Naive thymus-derived CD4-positive, alpha-beta T cell (primary cell): Measurements from ENCODE around the gene F11R. TPM values are rescaled to one million over a fixed set of nuclear protein-coding genes. Genes with fewer than 3 reads are reported as not detected.
"Not testable (repeated sequence)": the region's sequence is repeated elsewhere in the genome, so short reads cannot be mapped to it uniquely, and the experiment has no call there.

Source experiments
- ATAC-seq: fragments of 150-1000 bp; cut with Tn5 transposase; 2 replicates; pipeline ENCODE4 v1.10.0; 2021; ENCODE audit warnings: mild to moderate bottlenecking, moderate library complexity
- CTCF ChIA-PET: fragments of 350-600 bp; sonication (Branson Sonifier 250); formaldehyde crosslinking; loops from one replicate; lab custom pipeline; 2021; ENCODE audit warnings: antibody characterized with exemption; lab: Charles Lee
- POLR2A ChIA-PET: fragments of 350-600 bp; sonication (Branson Sonifier 250); formaldehyde crosslinking; loops from one replicate; lab custom pipeline; 2021; ENCODE audit warnings: antibody characterized with exemption, inconsistent platforms; lab: Charles Lee
- DNase-seq, 9 donors: peaks; one replicate each; pipeline versions ENCODE4 v3.0.0 to v3.0.0-alpha.2; 2020 to 2022; ENCODE audit warnings: mixed read lengths in 1 of 9
- H3K27ac ChIP-seq: one replicate; pipeline ENCODE4 v1.7.0; 2013; ENCODE audit warnings: mild to moderate bottlenecking, low read depth, low read length, moderate library complexity
- H3K27me3 ChIP-seq, 2 donors: one replicate each; pipeline ENCODE4 v1.7.0; 2013; ENCODE audit warnings: low read length in 2 of 2, mild to moderate bottlenecking in 2 of 2, moderate library complexity in 2 of 2; ENCODE audit not compliant: control insufficient read depth in 2 of 2, insufficient read depth in 2 of 2
- H3K36me3 ChIP-seq, 3 experiments: 1 replicate in 2 of 3; 2 replicates in 1 of 3; pipeline ENCODE4 v1.7.0; 2013; ENCODE audit warnings: low read length in 3 of 3, mild to moderate bottlenecking in 3 of 3, moderate library complexity in 1 of 3; ENCODE audit not compliant: insufficient read depth in 3 of 3, control insufficient read depth in 2 of 3
- H3K4me1 ChIP-seq, 2 donors: one replicate each; pipeline ENCODE4 v1.7.0; 2013; ENCODE audit warnings: low read length in 2 of 2, mild to moderate bottlenecking in 2 of 2, moderate library complexity in 1 of 2; ENCODE audit not compliant: control insufficient read depth in 2 of 2, insufficient read depth in 2 of 2
- H3K4me3 ChIP-seq: 2 replicates; pipeline ENCODE4 v1.7.0; 2013; ENCODE audit warnings: mild to moderate bottlenecking, low read length
- H3K9me3 ChIP-seq, 3 experiments: 1 replicate in 2 of 3; 2 replicates in 1 of 3; pipeline ENCODE4 v1.7.0; 2013; ENCODE audit warnings: low read length in 3 of 3; ENCODE audit not compliant: control insufficient read depth in 2 of 3
- H3K27ac Mint-ChIP-seq, 9 donors: one replicate each; pipeline ENCODE4 v1.8.0; 2020 to 2022; ENCODE audit warnings: mixed read lengths in 9 of 9, mild to moderate bottlenecking in 8 of 9, moderate library complexity in 5 of 9, inconsistent platforms in 2 of 9
- H3K27me3 Mint-ChIP-seq, 5 donors: one replicate each; pipeline ENCODE4 v1.8.0; 2021 to 2022; ENCODE audit warnings: mixed read lengths in 5 of 5, mild to moderate bottlenecking in 1 of 5
- H3K36me3 Mint-ChIP-seq, 5 donors: one replicate each; pipeline ENCODE4 v1.8.0; 2020 to 2022; ENCODE audit warnings: mixed read lengths in 5 of 5, mild to moderate bottlenecking in 3 of 5, inconsistent platforms in 1 of 5
- H3K4me1 Mint-ChIP-seq, 7 donors: one replicate each; pipeline ENCODE4 v1.8.0; 2020 to 2022; ENCODE audit warnings: mixed read lengths in 7 of 7, mild to moderate bottlenecking in 3 of 7, inconsistent platforms in 1 of 7
- H3K4me3 Mint-ChIP-seq, 10 donors: one replicate each; pipeline ENCODE4 v1.8.0; 2020 to 2022; ENCODE audit warnings: mild to moderate bottlenecking in 10 of 10, mixed read lengths in 10 of 10, moderate library complexity in 6 of 10, inconsistent platforms in 2 of 10
- H3K9me3 Mint-ChIP-seq, 11 donors: one replicate each; pipeline ENCODE4 v1.8.0; 2020 to 2022; ENCODE audit warnings: mixed read lengths in 11 of 11, mild to moderate bottlenecking in 4 of 11, inconsistent platforms in 1 of 11, moderate library complexity in 1 of 11
- intact Hi-C, 2 donors: fragments of 100-400 bp; cut with micrococcal nuclease; formaldehyde crosslinking; loops; one replicate each; pipeline ENCODE4 v1.15.1; 2023
- polyA plus RNA-seq, 2 donors: library from polyadenylated mRNA; unstranded; fragments of 300-500 nt; fragmentation: Illumina TruSeq; gene quantifications; one replicate each; pipeline ENCODE4 v1.2.3, GENCODE V29; 2021
- total RNA-seq, 6 experiments: library from RNA in 5 of 6; stranded (reverse) in 5 of 6; gene quantifications; 1 replicate in 5 of 6; 2 replicates in 1 of 6; pipeline ENCODE4 v1.2.3 and lab custom pipeline; 2021 to 2026

Gene F11R
- total and polyA plus RNA-seq, 7 experiments from 2014 or later, result 11.3 to 23.7 (median 14.4) TPM

DNA sequence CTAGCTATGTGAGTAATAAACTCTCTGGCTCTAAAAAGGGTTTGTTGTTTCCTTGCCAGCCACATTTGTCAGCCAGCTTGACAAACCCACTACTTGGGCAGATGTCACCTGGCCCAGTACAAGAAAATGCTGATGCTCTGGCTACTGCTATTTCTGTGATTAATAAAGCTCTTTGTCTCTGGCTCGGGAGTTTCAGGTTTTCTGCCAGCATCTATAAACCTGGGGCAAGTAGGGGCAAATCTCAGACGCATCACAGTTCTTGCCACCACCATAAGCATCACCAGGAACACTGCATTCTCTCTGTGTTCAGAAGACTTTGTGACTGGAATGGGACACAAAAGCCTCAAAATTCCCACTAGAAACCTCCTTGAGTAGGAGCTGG is 68.8 kb downstream of the F11R start:
- Histone ChIP-seq H3K27me3 (no peaks in the 10 kb centered on the region), H3K4me3 (no peak overlapping the region), H3K36me3 (no peaks in the 10 kb centered on the region), H3K9me3 (no peaks in the 10 kb centered on the region), H3K4me1 (peaks cover 0 to 16% of the 10 kb centered on the region in 2 donors), H3K27ac (no peak overlapping the region)
- H3K9me3 Mint-ChIP-seq, result no peaks in the 10 kb centered on the region
- H3K4me3 Mint-ChIP-seq, result no peak overlapping the region
- H3K27me3 Mint-ChIP-seq, result no peaks in the 10 kb centered on the region
- H3K4me1 Mint-ChIP-seq, result peaks cover 6 to 21% (median 11%) of the 10 kb centered on the region in 7 donors
- intact Hi-C loops, result loop anchor here in 1 of 2 donors (5.0 to 10.0 kb wide), 3 partner anchors 77 to 517 kb away; no protein-coding TSS in a partner anchor
- no peaks in the 10 kb centered on the region for H3K36me3 Mint-ChIP-seq
- DNase-seq, result no peak
- CTCF ChIA-PET, result interaction anchor here (0.5 to 8.2 kb wide), 28 partner anchors 9 to 548 kb away, joined by 3 to 167 read pairs (median 4); partner anchors contain the start of gene LY9
- no peak overlapping the region for H3K27ac Mint-ChIP-seq
- POLR2A ChIA-PET, result interaction anchor here (0.7 to 1.5 kb wide), 5 partner anchors 18 to 173 kb away, joined by 3 to 6 read pairs (median 5); no protein-coding TSS in a partner anchor
- no peak for ATAC-seq

DNA sequence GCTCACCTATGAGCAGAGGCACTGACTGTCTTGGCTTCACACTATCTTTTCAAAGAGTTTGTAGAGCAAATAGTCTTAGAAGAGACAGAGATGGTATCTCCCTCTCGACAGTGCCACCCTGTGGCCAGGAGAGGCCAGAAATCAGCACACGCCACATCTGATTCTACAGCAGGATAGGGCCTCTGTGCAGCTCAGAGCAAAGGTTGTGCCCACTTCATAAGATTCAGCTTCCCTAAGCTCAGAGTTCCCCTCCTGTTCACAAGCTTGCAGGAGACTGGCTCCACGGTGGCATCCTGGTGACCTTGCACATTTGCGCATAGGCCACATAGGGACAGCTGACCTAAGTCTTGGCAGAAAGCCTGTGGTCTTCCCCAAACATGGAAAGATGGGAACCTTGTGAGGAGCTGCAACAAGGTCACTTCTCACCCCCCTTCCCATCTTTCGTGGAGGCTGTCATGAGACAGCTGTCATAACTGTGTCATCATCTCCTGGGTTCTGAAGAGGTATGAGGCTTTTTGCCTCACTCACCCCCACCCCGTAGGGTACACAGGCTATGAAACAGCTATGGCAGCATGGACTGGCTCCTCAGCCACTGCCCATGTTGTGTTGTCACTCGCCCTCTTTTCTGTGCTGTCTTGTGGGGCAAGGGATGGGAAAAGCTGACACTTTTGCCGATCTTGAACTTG is 69.4 kb downstream of the F11R start:
- Histone ChIP-seq H3K4me1 (peaks cover 0 to 16% of the 10 kb centered on the region in 2 donors), H3K36me3 (no peaks in the 10 kb centered on the region), H3K27ac (no peak overlapping the region), H3K27me3 (no peaks in the 10 kb centered on the region), H3K9me3 (no peaks in the 10 kb centered on the region), H3K4me3 (no peak overlapping the region)
- no peak overlapping the region for H3K4me3 Mint-ChIP-seq
- ChIA-PET CTCF (interaction anchor here (0.5 to 8.2 kb wide), 28 partner anchors 10 to 548 kb away, joined by 3 to 167 read pairs (median 4); partner anchors contain the start of gene LY9), POLR2A (interaction anchor here (0.7 to 1.5 kb wide), 6 partner anchors 19 to 228 kb away, joined by 3 to 6 read pairs (median 4); no protein-coding TSS in a partner anchor)
- intact Hi-C loops, result loop anchor here (1.0 to 10.0 kb wide), 11 partner anchors 67 to 517 kb away; partner anchors contain the start of gene ITLN1 (in 1 of the 2)
- H3K4me1 Mint-ChIP-seq, result peaks cover 6 to 21% (median 11%) of the 10 kb centered on the region in 7 donors
- peak; percentile 53 to 80 (median 71) for DNase-seq
- peak overlapping the region in 2 of 9 donors; percentile 26 to 48 for H3K27ac Mint-ChIP-seq
- peak; percentile 92 for ATAC-seq
- no peaks in the 10 kb centered on the region for H3K9me3 Mint-ChIP-seq
- no peaks in the 10 kb centered on the region for H3K27me3 Mint-ChIP-seq
- H3K36me3 Mint-ChIP-seq, result no peaks in the 10 kb centered on the region

GRCh38 chr1:160950657-160951056 is 70.3 kb downstream of the F11R start:
- no peak overlapping the region for H3K4me3 Mint-ChIP-seq
- no peak for ATAC-seq

DNA sequence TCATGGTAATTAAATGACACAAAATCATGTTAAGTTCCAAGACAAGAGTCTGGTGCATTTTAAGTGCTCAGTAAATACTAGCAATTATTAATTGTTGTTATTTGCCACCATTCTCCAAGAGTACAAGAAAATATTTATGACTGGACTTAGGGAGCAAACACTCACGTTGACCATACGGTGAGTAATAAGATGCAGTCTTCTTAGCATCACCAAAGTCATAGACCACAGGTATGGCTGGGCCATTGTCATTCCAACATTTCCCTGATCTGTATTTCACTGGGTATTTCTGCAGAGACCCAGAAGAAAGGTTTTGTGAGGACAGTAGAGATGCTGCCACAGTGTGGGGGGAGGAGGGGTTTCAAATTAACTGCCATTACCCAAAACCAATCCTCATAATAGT is 71.1 kb downstream of the F11R start:
- Mint-ChIP-seq H3K9me3 (peaks cover 0 to 1% (median 0%) of the 10 kb centered on the region in 11 donors), H3K4me3 (no peak overlapping the region), H3K27ac (no peak overlapping the region), H3K27me3 (peaks cover 0 to 2% (median 0%) of the 10 kb centered on the region in 5 donors), H3K4me1 (peaks cover 6 to 21% (median 11%) of the 10 kb centered on the region in 7 donors), H3K36me3 (no peaks in the 10 kb centered on the region)
- no peaks in the 10 kb centered on the region for H3K9me3 ChIP-seq
- no peaks in the 10 kb centered on the region for H3K36me3 ChIP-seq
- H3K4me3 ChIP-seq, result no peak overlapping the region
- no peaks in the 10 kb centered on the region for H3K27me3 ChIP-seq
- POLR2A ChIA-PET, result no interaction called here
- intact Hi-C loops, result loop anchor here (2.0 to 10.0 kb wide), 5 partner anchors 65 to 515 kb away; partner anchors contain the start of gene ITLN1 (in 1 of the 2)
- peaks cover 0 to 16% of the 10 kb centered on the region in 2 donors for H3K4me1 ChIP-seq
- H3K27ac ChIP-seq, result no peak overlapping the region
- ATAC-seq, result no peak
- CTCF ChIA-PET, result interaction anchor here (1.9 to 8.2 kb wide), 4 partner anchors 113 to 225 kb away, joined by 5 to 167 read pairs (median 38); no protein-coding TSS in a partner anchor
- DNase-seq, result no peak

More at GRCh38 chr1:160950657-160951056, 70.3 kb downstream of the F11R start:
- intact Hi-C loops, result loop anchor here (1.0 to 10.0 kb wide), 11 partner anchors 66 to 516 kb away; partner anchors contain the start of gene ITLN1 (in 1 of the 2)
- CTCF ChIA-PET, result interaction anchor here (0.6 to 8.2 kb wide), 12 partner anchors 11 to 270 kb away, joined by 3 to 167 read pairs (median 6); partner anchors contain the start of gene LY9
- Histone ChIP-seq H3K27ac (no peak overlapping the region), H3K27me3 (no peaks in the 10 kb centered on the region), H3K9me3 (no peaks in the 10 kb centered on the region), H3K4me1 (peaks cover 0 to 16% of the 10 kb centered on the region in 2 donors), H3K36me3 (no peaks in the 10 kb centered on the region), H3K4me3 (no peak overlapping the region)
- POLR2A ChIA-PET, result interaction anchor here (1.0 kb wide), 1 partner anchor 227 kb away, joined by 4 read pairs; no protein-coding TSS in a partner anchor
- Mint-ChIP-seq H3K27ac (no peak overlapping the region), H3K4me1 (peaks cover 6 to 21% (median 11%) of the 10 kb centered on the region in 7 donors), H3K27me3 (no peaks in the 10 kb centered on the region), H3K9me3 (no peaks in the 10 kb centered on the region), H3K36me3 (no peaks in the 10 kb centered on the region)
- no peak for DNase-seq

DNA sequence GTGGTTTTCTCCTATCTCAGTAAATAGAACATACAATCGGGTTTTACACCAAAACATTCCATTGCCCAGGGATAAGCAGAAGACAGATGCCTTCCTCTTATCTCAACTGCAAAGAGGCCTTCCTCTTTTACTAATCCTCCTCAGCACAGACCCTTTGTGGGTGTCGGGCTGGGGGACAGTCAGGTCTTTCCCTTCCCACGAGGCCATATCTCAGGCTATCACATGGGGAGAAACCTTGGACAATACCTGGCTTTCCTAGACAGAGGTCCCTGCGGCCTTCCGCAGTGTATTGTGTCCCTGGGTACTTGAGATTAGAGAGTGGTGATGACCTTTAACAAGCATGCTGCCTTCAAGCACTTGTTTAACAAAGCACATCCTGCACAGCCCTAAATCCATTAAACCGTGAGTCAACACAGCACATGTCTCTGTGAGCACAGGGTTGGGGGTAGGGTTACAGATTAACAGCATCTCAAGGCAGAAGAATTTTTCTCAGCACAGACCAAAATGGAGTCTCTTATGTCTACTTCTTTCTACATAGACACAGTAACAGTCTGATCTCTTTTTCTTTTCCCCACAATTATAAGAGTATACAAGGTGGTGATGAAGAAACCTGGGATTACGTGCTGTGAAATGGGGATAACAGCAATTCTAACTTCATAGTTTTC is 71.6 kb downstream of the F11R start:
- H3K36me3 ChIP-seq, H3K4me3 Mint-ChIP-seq, H3K9me3 ChIP-seq, H3K27me3 Mint-ChIP-seq, H3K4me3 ChIP-seq, POLR2A ChIA-PET, H3K27me3 ChIP-seq, H3K9me3 Mint-ChIP-seq, H3K36me3 Mint-ChIP-seq, H3K27ac ChIP-seq, DNase-seq, H3K27ac Mint-ChIP-seq, ATAC-seq, intact Hi-C loops: not testable (repeated sequence)
- peaks cover 6 to 20% (median 11%) of the 10 kb centered on the region in 7 donors for H3K4me1 Mint-ChIP-seq
- H3K4me1 ChIP-seq, result peaks cover 0 to 13% of the 10 kb centered on the region in 2 donors
- CTCF ChIA-PET, result interaction anchor here (8.2 kb wide), 1 partner anchor 112 kb away, joined by 167 read pairs; no protein-coding TSS in a partner anchor

DNA sequence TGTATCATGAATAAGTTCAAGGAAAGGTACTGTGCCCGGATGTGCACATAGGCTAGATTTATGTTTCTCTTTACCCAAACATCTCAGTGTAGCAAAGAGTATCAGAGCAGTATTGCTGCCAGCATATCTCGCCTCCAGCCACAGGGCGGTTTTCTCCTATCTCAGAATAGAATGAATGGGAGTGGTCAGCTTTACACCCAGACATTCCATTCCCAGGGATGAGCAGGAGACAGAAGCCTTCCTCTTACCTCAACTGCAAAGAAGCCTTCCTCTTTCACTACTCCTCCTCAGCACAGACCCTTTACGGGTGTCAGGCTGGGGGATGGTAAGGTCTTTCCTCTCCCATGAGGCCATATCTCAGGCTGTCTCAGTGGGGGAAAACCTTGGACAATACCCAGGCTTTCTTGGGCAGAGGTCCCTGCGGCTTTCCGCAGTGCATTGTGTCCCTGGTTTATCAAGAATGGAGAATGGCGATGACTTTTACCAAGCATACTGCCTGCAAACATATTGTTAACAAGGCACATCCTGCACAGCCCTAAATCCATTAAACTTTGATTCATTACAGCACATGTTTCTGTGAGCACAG is 73.7 kb downstream of the F11R start:
- H3K36me3 ChIP-seq, intact Hi-C loops, ATAC-seq, DNase-seq, H3K9me3 ChIP-seq, H3K9me3 Mint-ChIP-seq, H3K4me3 ChIP-seq, POLR2A ChIA-PET, H3K27ac ChIP-seq, H3K27me3 Mint-ChIP-seq, H3K27ac Mint-ChIP-seq, H3K36me3 Mint-ChIP-seq, H3K4me3 Mint-ChIP-seq, H3K27me3 ChIP-seq, CTCF ChIA-PET, H3K4me1 ChIP-seq: not testable (repeated sequence)
- H3K4me1 Mint-ChIP-seq, result peaks cover 2 to 12% (median 6%) of the 10 kb centered on the region in 7 donors
